OCI-LY3 (cell line): ENCODE results near the gene CHD6.

Source experiments
- H2AFZ ChIP-seq: fragments of 200-600, 300-600 bp; shearing (Covaris generic); 2 replicates; pipeline ENCODE4 v1.6.0; 2014; ENCODE audit warnings: antibody characterized with exemption, low read depth, low read length
- H3K27ac ChIP-seq: fragments of 200-600, 300-600 bp; sonication (generic); 2 replicates; pipeline ENCODE4 v1.5.1; 2014; ENCODE audit warnings: mild to moderate bottlenecking, low read length, moderate library complexity, mixed read lengths
- H3K27me3 ChIP-seq: fragments of 200-600, 300-600 bp; sonication (generic); 2 replicates; pipeline ENCODE4 v1.6.1; 2014; ENCODE audit warnings: low read depth, low read length, mixed read lengths
- H3K36me3 ChIP-seq: fragments of 200-600, 300-600 bp; sonication (generic); replicated peaks from 2 replicates; pipeline ENCODE3; 2014; ENCODE audit warnings: low read depth, low read length, mixed read lengths
- H3K4me1 ChIP-seq: fragments of 300-600, 200-600 bp; sonication (generic); 2 replicates; pipeline ENCODE4 v1.6.1; 2014; ENCODE audit warnings: low read length, mixed read lengths
- H3K4me2 ChIP-seq: fragments of 200-600, 300-600 bp; sonication (generic); 2 replicates; pipeline ENCODE4 v1.6.1; 2014; ENCODE audit warnings: low read length, mixed read lengths
- H3K4me3 ChIP-seq: fragments of 300-600, 200-600 bp; sonication (generic); 2 replicates; pipeline ENCODE4 v1.5.1; 2014; ENCODE audit warnings: antibody characterized with exemption, mild to moderate bottlenecking, low read length, moderate library complexity
- H3K79me2 ChIP-seq: fragments of 300-600, 200-600 bp; shearing (Covaris generic); 2 replicates; pipeline ENCODE4 v1.6.1; 2014; ENCODE audit warnings: mild to moderate bottlenecking, low read length, mixed read lengths
- H3K9ac ChIP-seq: fragments of 300-600, 200-600 bp; shearing (Covaris generic); 2 replicates; pipeline ENCODE4 v1.6.0; 2014; ENCODE audit warnings: mild to moderate bottlenecking, low read length, moderate library complexity
- H3K9me3 ChIP-seq: fragments of 200-600, 300-600 bp; shearing (Covaris generic); 2 replicates; pipeline ENCODE4 v1.6.1; 2014; ENCODE audit warnings: low read length, mixed read lengths; ENCODE audit not compliant: insufficient read depth
- H4K20me1 ChIP-seq: fragments of 200-600, 300-600 bp; sonication (generic); 2 replicates; pipeline ENCODE4 v1.6.1; 2016; ENCODE audit warnings: low read length, mixed read lengths; ENCODE audit not compliant: insufficient read depth
- CTCF ChIP-seq: fragments of 200-600, 300-600 bp; sonication (generic); IDR thresholded peaks from 2 replicates; pipeline ENCODE4 v1.5.1; 2014; ENCODE audit warnings: antibody characterized with exemption, low read length, low read depth
- EZH2phosphoT487 ChIP-seq: fragments of 200-600 bp; shearing (Covaris generic); IDR thresholded peaks from 2 replicates; pipeline ENCODE4 v1.6.1; 2018; ENCODE audit warnings: antibody characterized with exemption, mixed run types, low read depth

The CHD6 gene

GRCh38 chr20:41572010-41572572 is 46.1 kb downstream of the CHD6 start:
- H3K4me2 ChIP-seq = no peak overlapping the region
- TF ChIP-seq CTCF (no peak), EZH2phosphoT487 (no peak)
- no peaks in the 10 kb centered on the region for H3K27me3 ChIP-seq
- no peak overlapping the region for H2AFZ ChIP-seq
- H3K4me1 ChIP-seq = peaks cover 12% of the 10 kb centered on the region
- peaks cover 67% of the 10 kb centered on the region for H4K20me1 ChIP-seq
- peaks cover 87% of the 10 kb centered on the region for H3K79me2 ChIP-seq
- peaks cover 9% of the 10 kb centered on the region for H3K36me3 ChIP-seq
- H3K9me3 ChIP-seq = no peaks in the 10 kb centered on the region
- no peak overlapping the region for H3K4me3 ChIP-seq
- H3K9ac ChIP-seq = no peak overlapping the region
- H3K27ac ChIP-seq = no peak overlapping the region

GRCh38 chr20:41571006-41571405 is 47.2 kb downstream of the CHD6 start:
- no peak overlapping the region for H2AFZ ChIP-seq
- TF ChIP-seq CTCF (no peak), EZH2phosphoT487 (no peak)
- H3K9ac ChIP-seq = no peak overlapping the region
- no peaks in the 10 kb centered on the region for H3K9me3 ChIP-seq
- no peak overlapping the region for H3K4me3 ChIP-seq
- peaks cover 12% of the 10 kb centered on the region for H3K4me1 ChIP-seq
- peaks cover 71% of the 10 kb centered on the region for H4K20me1 ChIP-seq
- H3K36me3 ChIP-seq = peaks cover 15% of the 10 kb centered on the region
- H3K4me2 ChIP-seq = no peak overlapping the region
- H3K27me3 ChIP-seq = no peaks in the 10 kb centered on the region
- no peak overlapping the region for H3K27ac ChIP-seq
- peaks cover 87% of the 10 kb centered on the region for H3K79me2 ChIP-seq

- peaks cover 87% of the 10 kb centered on the region for H3K79me2 ChIP-seq
- H3K4me2 ChIP-seq = no peak overlapping the region
- peaks cover 12% of the 10 kb centered on the region for H3K4me1 ChIP-seq
- no peak overlapping the region for H2AFZ ChIP-seq
- TF ChIP-seq CTCF (no peak), EZH2phosphoT487 (no peak)
- H3K9me3 ChIP-seq = no peaks in the 10 kb centered on the region
- H3K36me3 ChIP-seq = peaks cover 15% of the 10 kb centered on the region
- H3K9ac ChIP-seq = no peak overlapping the region
- no peak overlapping the region for H3K27ac ChIP-seq
- H4K20me1 ChIP-seq = peaks cover 69% of the 10 kb centered on the region
- no peak overlapping the region for H3K4me3 ChIP-seq
- H3K27me3 ChIP-seq = no peaks in the 10 kb centered on the region
Measured at GRCh38 chr20:41570557-41570956, 47.6 kb downstream of the CHD6 start.

GRCh38 chr20:41567615-41568014 is 50.6 kb downstream of the CHD6 start:
- Histone ChIP-seq H3K27ac (no peak overlapping the region), H3K36me3 (peaks cover 14% of the 10 kb centered on the region), H3K27me3 (no peaks in the 10 kb centered on the region), H3K79me2 (peaks cover 82% of the 10 kb centered on the region), H4K20me1 (peaks cover 65% of the 10 kb centered on the region), H2AFZ (no peak overlapping the region), H3K9me3 (no peaks in the 10 kb centered on the region), H3K4me1 (no peaks in the 10 kb centered on the region), H3K4me2 (no peak overlapping the region), H3K4me3 (no peak overlapping the region), H3K9ac (no peak overlapping the region)
- no peak for TF ChIP-seq EZH2phosphoT487
- TF ChIP-seq CTCF = no peak
